CD8-positive, alpha-beta memory T cell (primary cell): ENCODE data around the gene TMEM60. TPM values are rescaled to one million over a fixed set of nuclear protein-coding genes. Genes with fewer than 3 reads are reported as not detected.

Experiments
- CTCF ChIA-PET: fragments of 350-600 bp; sonication (Branson Sonifier 250); formaldehyde crosslinking; loops from one replicate; lab custom pipeline; 2021; ENCODE audit warnings: antibody characterized with exemption; lab: Charles Lee
- POLR2A ChIA-PET: fragments of 350-600 bp; sonication (Branson Sonifier 250); formaldehyde crosslinking; loops from one replicate; lab custom pipeline; 2021; ENCODE audit warnings: antibody characterized with exemption; lab: Charles Lee
- DNase-seq, 5 donors: peaks; one replicate each; pipeline versions ENCODE4 v3.0.0 to v3.0.0-alpha.2; 2020 to 2022; ENCODE audit warnings: mixed read lengths in 1 of 5
- H3K27ac ChIP-seq: one replicate; pipeline ENCODE4 v1.7.0; 2013; ENCODE audit warnings: low read depth, mild to moderate bottlenecking, low read length, moderate library complexity
- H3K27me3 ChIP-seq: 2 replicates; pipeline ENCODE4 v1.7.0; 2013; ENCODE audit warnings: low read length, mild to moderate bottlenecking; ENCODE audit not compliant: insufficient read depth, poor library complexity, severe bottlenecking
- H3K36me3 ChIP-seq: 2 replicates; pipeline ENCODE4 v1.7.0; 2013; ENCODE audit warnings: mild to moderate bottlenecking, low read length, moderate library complexity; ENCODE audit not compliant: insufficient read depth
- H3K4me1 ChIP-seq: 2 replicates; pipeline ENCODE4 v1.7.0; 2013; ENCODE audit warnings: mild to moderate bottlenecking, low read length, moderate library complexity; ENCODE audit not compliant: insufficient read depth
- H3K4me3 ChIP-seq: 2 replicates; pipeline ENCODE4 v1.7.0; 2013; ENCODE audit warnings: mild to moderate bottlenecking, low read length
- H3K9me3 ChIP-seq: 2 replicates; pipeline ENCODE4 v1.7.0; 2013; ENCODE audit warnings: mild to moderate bottlenecking, low read length
- H3K27ac Mint-ChIP-seq, 8 donors: one replicate each; pipeline ENCODE4 v1.8.0; 2020 to 2021; ENCODE audit warnings: mixed read lengths in 8 of 8, mild to moderate bottlenecking in 6 of 8, inconsistent platforms in 3 of 8, moderate library complexity in 3 of 8
- H3K27me3 Mint-ChIP-seq, 2 donors: one replicate each; pipeline ENCODE4 v1.8.0; 2020 to 2021; ENCODE audit warnings: mixed read lengths in 2 of 2, mild to moderate bottlenecking in 1 of 2, moderate library complexity in 1 of 2
- H3K36me3 Mint-ChIP-seq, 3 donors: one replicate each; pipeline ENCODE4 v1.8.0; 2020 to 2021; ENCODE audit warnings: mixed read lengths in 3 of 3, inconsistent platforms in 1 of 3, mild to moderate bottlenecking in 1 of 3
- H3K4me1 Mint-ChIP-seq, 3 donors: one replicate each; pipeline ENCODE4 v1.8.0; 2020 to 2021; ENCODE audit warnings: mixed read lengths in 3 of 3, inconsistent platforms in 1 of 3, mild to moderate bottlenecking in 1 of 3
- H3K4me3 Mint-ChIP-seq, 7 donors: one replicate each; pipeline ENCODE4 v1.8.0; 2020 to 2021; ENCODE audit warnings: mixed read lengths in 7 of 7, mild to moderate bottlenecking in 6 of 7, moderate library complexity in 4 of 7, inconsistent platforms in 2 of 7
- H3K9me3 Mint-ChIP-seq, 5 donors: one replicate each; pipeline ENCODE4 v1.8.0; 2020 to 2022; ENCODE audit warnings: mixed read lengths in 5 of 5, mild to moderate bottlenecking in 3 of 5, moderate library complexity in 2 of 5, inconsistent platforms in 1 of 5
- polyA plus RNA-seq: library from polyadenylated mRNA; unstranded; fragments of 300-500 nt; fragmentation: Illumina TruSeq; gene quantifications from one replicate; pipeline ENCODE4 v1.2.3, GENCODE V29; 2021
- total RNA-seq, 2 experiments: library from RNA; stranded (reverse); gene quantifications; one replicate each; pipeline ENCODE4 v1.2.3, GENCODE V29; 2021

Gene TMEM60, protein sequence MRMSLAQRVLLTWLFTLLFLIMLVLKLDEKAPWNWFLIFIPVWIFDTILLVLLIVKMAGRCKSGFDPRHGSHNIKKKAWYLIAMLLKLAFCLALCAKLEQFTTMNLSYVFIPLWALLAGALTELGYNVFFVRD
- total RNA-seq (1 to 10 TPM; 7.6 to 8.9 TPM), polyA plus RNA-seq (24.2 TPM)

DNA sequence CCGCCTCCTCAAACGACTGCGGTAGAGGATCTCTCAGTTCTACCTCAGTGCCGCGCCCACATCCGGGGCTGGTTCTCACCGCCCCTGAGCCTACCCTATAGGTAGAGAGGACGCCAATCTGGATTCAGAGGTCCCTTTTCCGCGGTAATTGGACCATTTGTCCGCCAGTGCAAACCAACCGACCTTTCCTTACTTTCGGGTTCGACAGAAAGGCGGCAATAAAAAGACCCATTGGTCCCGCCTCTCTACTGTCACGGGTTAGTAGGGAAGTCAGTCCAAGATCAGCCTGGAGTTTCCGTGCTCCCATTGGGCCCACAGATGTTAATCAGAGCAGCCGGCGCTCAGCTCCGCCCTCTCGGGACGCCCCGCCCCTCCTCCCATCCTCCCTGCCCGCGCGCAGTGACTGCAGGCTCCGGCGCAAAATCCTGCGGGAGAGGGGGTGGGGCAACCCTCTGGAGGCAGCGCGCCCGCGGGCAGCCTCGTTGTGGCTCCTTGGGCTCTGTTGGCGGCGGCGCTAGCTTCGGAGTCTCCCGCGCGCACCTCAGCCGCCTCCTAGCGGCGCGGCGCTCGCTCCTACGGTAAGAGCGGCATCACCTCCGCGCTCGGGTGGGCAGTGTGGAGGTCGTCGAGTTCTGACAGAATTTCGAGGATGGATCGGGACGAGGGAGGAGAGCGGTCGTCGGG, at the start of gene TMEM60, which contains the start of gene PHTF2:
TMEM60 (minus strand) TSS at position 41 of the 684 bp plus-strand sequence. CDS start 4,061 bp downstream, outside the sequence.
PHTF2 (plus strand) TSS at position 380 of the 684 bp plus-strand sequence.
- Histone ChIP-seq H3K27me3 (no peaks in the 10 kb centered on the region), H3K4me1 (peaks cover 52% of the 10 kb centered on the region), H3K27ac (peak within 1 kb of the TSS; percentile 82), H3K9me3 (no peaks in the 10 kb centered on the region), H3K4me3 (peak within 1 kb of the TSS; percentile 91), H3K36me3 (no peaks in the 10 kb centered on the region)
- ChIA-PET POLR2A (interaction anchor here (0.7 to 1.1 kb wide), 4 partner anchors 13 to 221 kb away, joined by 3 to 5 read pairs (median 4); partner anchors contain the start of gene RSBN1L), CTCF (interaction anchor here (0.6 to 2.1 kb wide), 8 partner anchors 11 to 243 kb away, joined by 3 to 7 read pairs (median 4); no protein-coding TSS in a partner anchor)
- DNase-seq: peak; percentile 90 to 95 (median 95)
- peaks cover 75 to 90% (median 86%) of the 10 kb centered on the region in 3 donors for H3K4me1 Mint-ChIP-seq
- no peaks in the 10 kb centered on the region for H3K27me3 Mint-ChIP-seq
- no peaks in the 10 kb centered on the region for H3K9me3 Mint-ChIP-seq
- H3K36me3 Mint-ChIP-seq: peaks cover 0 to 28% (median 4%) of the 10 kb centered on the region in 3 donors
- peak within 1 kb of the TSS; percentile 70 to 98 (median 93) for H3K27ac Mint-ChIP-seq
- peak within 1 kb of the TSS; percentile 91 to 99 (median 96) for H3K4me3 Mint-ChIP-seq

GRCh38 chr7:77846317-77847092, 48.3 kb upstream of the TMEM60 start:
- peaks cover 27 to 57% (median 41%) of the 10 kb centered on the region in 3 donors for H3K4me1 Mint-ChIP-seq
- peaks cover 0 to 24% (median 7%) of the 10 kb centered on the region in 3 donors for H3K36me3 Mint-ChIP-seq
- Histone ChIP-seq H3K4me3 (no peak overlapping the region), H3K27ac (peak overlapping the region; percentile 33), H3K36me3 (no peaks in the 10 kb centered on the region), H3K9me3 (no peaks in the 10 kb centered on the region), H3K4me1 (no peaks in the 10 kb centered on the region), H3K27me3 (no peaks in the 10 kb centered on the region)
- no peak for DNase-seq
- peak overlapping the region in 1 of 8 donors; percentile 32 for H3K27ac Mint-ChIP-seq
- ChIA-PET POLR2A (no interaction called here), CTCF (no interaction called here)
- H3K27me3 Mint-ChIP-seq: no peaks in the 10 kb centered on the region
- no peak overlapping the region for H3K4me3 Mint-ChIP-seq
- H3K9me3 Mint-ChIP-seq: no peaks in the 10 kb centered on the region

- Mint-ChIP-seq H3K27me3 (no peaks in the 10 kb centered on the region), H3K4me3 (no peak overlapping the region), H3K4me1 (peaks cover 16 to 48% (median 30%) of the 10 kb centered on the region in 3 donors), H3K27ac (peak overlapping the region in 2 of 8 donors; percentile 11 to 92), H3K9me3 (no peaks in the 10 kb centered on the region), H3K36me3 (peaks cover 0 to 13% (median 8%) of the 10 kb centered on the region in 3 donors)
- ChIA-PET POLR2A (no interaction called here), CTCF (no interaction called here)
- Histone ChIP-seq H3K27ac (peak overlapping the region; percentile 27), H3K27me3 (no peaks in the 10 kb centered on the region), H3K36me3 (no peaks in the 10 kb centered on the region), H3K9me3 (no peaks in the 10 kb centered on the region), H3K4me3 (no peak overlapping the region), H3K4me1 (peaks cover 7% of the 10 kb centered on the region)
- DNase-seq: no peak
Observed at GRCh38 chr7:77843194-77843593, 45.0 kb upstream of the TMEM60 start.

GRCh38 chr7:77839919-77840318, 41.7 kb upstream of the TMEM60 start:
- H3K27ac Mint-ChIP-seq: peak overlapping the region in 2 of 8 donors; percentile 15 to 31
- H3K4me3 Mint-ChIP-seq: no peak overlapping the region
- CTCF ChIA-PET: no interaction called here
- H3K9me3 Mint-ChIP-seq: no peaks in the 10 kb centered on the region
- Histone ChIP-seq H3K27me3 (no peaks in the 10 kb centered on the region), H3K27ac (no peak overlapping the region), H3K4me1 (peaks cover 7% of the 10 kb centered on the region), H3K4me3 (no peak overlapping the region), H3K36me3 (no peaks in the 10 kb centered on the region), H3K9me3 (no peaks in the 10 kb centered on the region)
- H3K27me3 Mint-ChIP-seq: no peaks in the 10 kb centered on the region
- peaks cover 0 to 11% (median 4%) of the 10 kb centered on the region in 3 donors for H3K36me3 Mint-ChIP-seq
- DNase-seq: no peak
- POLR2A ChIA-PET: no interaction called here
- peaks cover 10 to 40% (median 32%) of the 10 kb centered on the region in 3 donors for H3K4me1 Mint-ChIP-seq

DNA sequence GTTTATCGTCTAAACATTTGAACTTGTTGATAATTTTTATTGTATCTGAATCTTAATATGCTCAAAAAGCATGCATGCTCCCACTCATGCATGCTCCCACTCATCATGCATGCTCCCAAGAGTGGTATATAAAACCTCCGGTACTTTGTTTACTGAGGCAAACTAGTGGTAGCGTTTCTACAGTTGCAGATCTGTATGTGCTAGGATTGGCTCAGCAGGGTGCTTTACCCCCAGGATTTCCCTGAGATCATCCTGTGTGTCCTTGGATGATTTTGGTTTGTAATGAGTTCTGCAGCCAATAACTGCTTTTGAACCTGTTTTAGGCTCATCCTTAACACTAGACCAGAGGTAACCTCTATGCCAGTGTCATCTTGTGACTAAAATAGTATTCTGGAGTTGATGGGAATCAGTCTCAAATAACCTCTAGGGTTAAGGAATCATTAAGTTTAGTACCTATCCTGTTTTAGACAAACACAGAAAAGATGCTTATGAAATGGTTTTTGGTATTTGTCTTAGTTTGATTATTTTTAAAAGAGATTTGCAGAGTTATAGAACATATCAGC, 40.8 kb upstream of the TMEM60 start:
- Histone ChIP-seq H3K4me1 (peaks cover 11% of the 10 kb centered on the region), H3K9me3 (no peaks in the 10 kb centered on the region), H3K27ac (no peak overlapping the region), H3K4me3 (no peak overlapping the region), H3K36me3 (no peaks in the 10 kb centered on the region), H3K27me3 (no peaks in the 10 kb centered on the region)
- peak overlapping the region in 3 of 8 donors; percentile 24 to 47 (median 28) for H3K27ac Mint-ChIP-seq
- no peaks in the 10 kb centered on the region for H3K9me3 Mint-ChIP-seq
- DNase-seq: no peak
- CTCF ChIA-PET: no interaction called here
- H3K36me3 Mint-ChIP-seq: peaks cover 0 to 9% (median 4%) of the 10 kb centered on the region in 3 donors
- peaks cover 15 to 48% (median 39%) of the 10 kb centered on the region in 3 donors for H3K4me1 Mint-ChIP-seq
- H3K27me3 Mint-ChIP-seq: no peaks in the 10 kb centered on the region
- POLR2A ChIA-PET: no interaction called here
- H3K4me3 Mint-ChIP-seq: no peak overlapping the region

DNA sequence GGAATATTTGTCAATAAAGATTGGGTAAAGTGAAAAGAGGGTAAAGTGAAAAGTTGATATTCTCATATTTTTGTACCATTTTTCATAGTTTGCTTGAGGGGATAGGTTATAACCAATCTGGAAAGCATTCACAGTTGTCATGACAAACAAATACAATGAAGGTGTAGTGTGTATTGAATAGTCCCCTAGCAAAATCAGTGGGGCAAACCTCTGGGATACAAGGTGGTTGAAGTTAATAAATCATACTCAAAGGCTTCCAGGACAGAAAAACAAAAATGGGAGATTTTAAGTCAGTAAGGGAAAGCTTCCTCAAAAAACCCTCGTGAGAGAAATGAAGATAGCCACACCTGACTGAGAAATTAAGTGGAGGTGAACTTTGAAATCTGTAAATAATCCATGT, 39.7 kb upstream of the TMEM60 start:
- H3K27ac ChIP-seq: no peak overlapping the region
- POLR2A ChIA-PET: no interaction called here
- no peak overlapping the region for H3K4me3 Mint-ChIP-seq
- CTCF ChIA-PET: no interaction called here
- H3K4me1 Mint-ChIP-seq: peaks cover 21 to 54% (median 45%) of the 10 kb centered on the region in 3 donors
- no peaks in the 10 kb centered on the region for H3K9me3 ChIP-seq
- no peaks in the 10 kb centered on the region for H3K36me3 ChIP-seq
- peaks cover 0 to 6% (median 4%) of the 10 kb centered on the region in 3 donors for H3K36me3 Mint-ChIP-seq
- no peak for DNase-seq
- no peak overlapping the region for H3K4me3 ChIP-seq
- no peaks in the 10 kb centered on the region for H3K9me3 Mint-ChIP-seq
- no peaks in the 10 kb centered on the region for H3K27me3 ChIP-seq
- no peaks in the 10 kb centered on the region for H3K27me3 Mint-ChIP-seq
- peak overlapping the region in 2 of 8 donors; percentile 26 to 33 for H3K27ac Mint-ChIP-seq
- H3K4me1 ChIP-seq: peaks cover 11% of the 10 kb centered on the region

- Mint-ChIP-seq H3K36me3 (peaks cover 0 to 6% (median 2%) of the 10 kb centered on the region in 3 donors), H3K4me1 (peaks cover 23 to 58% (median 49%) of the 10 kb centered on the region in 3 donors), H3K27me3 (no peaks in the 10 kb centered on the region), H3K9me3 (no peaks in the 10 kb centered on the region), H3K4me3 (no peak overlapping the region), H3K27ac (no peak overlapping the region)
- Histone ChIP-seq H3K4me3 (no peak overlapping the region), H3K36me3 (no peaks in the 10 kb centered on the region), H3K27me3 (no peaks in the 10 kb centered on the region), H3K9me3 (no peaks in the 10 kb centered on the region), H3K4me1 (peaks cover 11% of the 10 kb centered on the region), H3K27ac (no peak overlapping the region)
- CTCF ChIA-PET: no interaction called here
- DNase-seq: no peak
- POLR2A ChIA-PET: no interaction called here
Observed at GRCh38 chr7:77837275-77837674, 39.0 kb upstream of the TMEM60 start.
